ENCODE data around the gene KCND2.

The KCND2 gene

DNA sequence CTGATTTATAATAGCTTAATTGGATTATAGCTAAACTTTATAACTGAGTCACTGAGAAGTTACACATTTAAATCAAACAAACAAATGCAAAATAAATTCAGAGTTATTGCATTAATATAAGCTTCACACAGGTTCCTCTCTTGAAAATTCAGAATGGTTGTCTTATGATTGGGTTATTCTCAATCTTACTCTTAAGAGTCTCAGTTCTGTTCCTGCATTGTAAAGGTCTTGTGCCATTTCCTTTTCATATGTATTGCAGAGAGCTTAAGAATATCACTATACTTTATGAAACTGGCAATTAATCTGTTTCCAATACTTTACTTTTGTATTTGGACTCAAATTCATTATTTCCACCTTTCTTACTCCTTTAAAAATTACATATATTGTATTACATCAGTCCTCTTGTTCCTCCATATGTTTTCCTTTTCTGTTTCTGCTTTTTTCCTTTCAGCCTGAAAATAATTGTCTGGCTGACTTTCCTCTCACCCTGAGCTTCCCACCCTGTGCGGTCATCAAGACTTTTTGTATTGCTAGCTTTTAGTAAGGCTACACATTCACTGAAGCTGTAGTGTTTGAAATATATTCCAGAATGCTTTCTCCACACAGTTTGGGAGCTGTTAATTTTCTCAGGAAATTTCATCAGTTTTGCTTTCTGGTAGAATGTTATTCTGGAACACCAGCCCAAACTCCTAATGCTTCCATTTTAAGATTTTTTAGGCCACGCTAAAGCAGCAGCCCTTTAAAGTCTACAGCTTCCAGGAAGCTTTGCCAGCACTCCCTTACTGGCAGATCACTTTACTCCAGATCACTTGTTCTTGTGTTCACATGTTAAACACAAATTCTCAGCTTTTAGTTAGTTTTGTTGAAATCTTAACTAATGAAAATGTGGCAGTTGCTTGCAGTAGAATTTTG is 139.4 kb downstream of the KCND2 start:
- DNase-seq: no peak

- DNase-seq: no peak
Observed at GRCh38 chr7:120413164-120413563, 140.2 kb downstream of the KCND2 start.

DNA sequence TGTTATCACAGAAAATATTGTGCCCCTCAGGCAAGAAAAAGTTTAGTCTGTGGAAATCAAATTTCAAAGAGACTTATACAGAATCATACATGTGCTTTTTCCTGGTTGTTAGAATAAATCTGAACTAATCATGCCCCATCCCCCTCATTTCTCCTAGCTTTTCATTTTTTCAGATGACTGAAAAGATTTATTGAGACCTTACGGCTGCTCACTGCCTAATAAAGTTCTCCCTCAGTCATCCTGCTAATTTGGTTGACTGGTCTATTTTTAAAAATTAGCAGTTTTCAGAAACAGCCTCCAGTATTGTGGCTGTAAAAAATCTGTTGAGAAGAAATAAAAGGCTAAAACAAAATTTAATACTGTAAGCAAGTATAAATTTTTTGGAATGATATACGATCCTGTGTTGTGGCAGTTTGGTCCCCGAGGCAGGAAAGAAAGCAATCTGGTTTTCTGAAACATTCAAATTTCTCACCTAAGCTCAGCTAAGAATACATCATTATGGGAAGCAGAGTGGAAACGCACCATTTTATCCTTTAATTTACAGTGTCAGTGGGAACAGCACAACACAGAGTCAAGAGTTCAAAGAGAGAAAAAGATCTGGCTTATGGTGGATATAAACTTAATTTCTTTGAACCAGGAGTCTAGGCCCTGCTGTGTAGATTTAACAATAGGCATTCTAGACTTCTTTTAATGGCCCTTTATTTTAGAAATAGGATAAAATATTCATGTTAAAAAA is 144.4 kb downstream of the KCND2 start:
- DNase-seq: no peak

DNA sequence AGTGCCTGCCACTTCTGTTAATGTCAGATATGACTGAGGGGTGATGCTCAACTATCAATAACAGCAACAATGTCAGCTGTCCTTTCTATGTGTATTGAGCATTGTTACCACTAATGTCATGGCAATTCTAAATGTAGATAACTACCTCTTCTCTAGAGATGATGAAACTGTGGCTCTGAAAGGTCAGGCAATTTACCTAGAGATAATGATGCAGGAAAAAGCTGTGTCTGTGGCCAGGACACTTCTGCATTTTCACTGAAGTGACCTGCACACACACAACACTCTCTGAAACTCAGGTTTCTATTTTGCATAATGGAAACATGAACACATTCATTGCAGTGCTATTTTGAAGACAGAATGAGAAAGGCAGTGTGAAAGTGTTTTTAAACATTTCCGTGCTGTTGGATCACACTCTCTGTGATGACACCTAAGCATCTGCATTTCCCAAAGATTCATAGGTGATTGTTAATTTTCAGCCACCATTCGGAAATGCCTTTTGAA is 148.2 kb downstream of the KCND2 start:
- DNase-seq: no peak

- DNase-seq: no peak
Observed at GRCh38 chr7:120431016-120431415, 158.0 kb downstream of the KCND2 start.

DNA sequence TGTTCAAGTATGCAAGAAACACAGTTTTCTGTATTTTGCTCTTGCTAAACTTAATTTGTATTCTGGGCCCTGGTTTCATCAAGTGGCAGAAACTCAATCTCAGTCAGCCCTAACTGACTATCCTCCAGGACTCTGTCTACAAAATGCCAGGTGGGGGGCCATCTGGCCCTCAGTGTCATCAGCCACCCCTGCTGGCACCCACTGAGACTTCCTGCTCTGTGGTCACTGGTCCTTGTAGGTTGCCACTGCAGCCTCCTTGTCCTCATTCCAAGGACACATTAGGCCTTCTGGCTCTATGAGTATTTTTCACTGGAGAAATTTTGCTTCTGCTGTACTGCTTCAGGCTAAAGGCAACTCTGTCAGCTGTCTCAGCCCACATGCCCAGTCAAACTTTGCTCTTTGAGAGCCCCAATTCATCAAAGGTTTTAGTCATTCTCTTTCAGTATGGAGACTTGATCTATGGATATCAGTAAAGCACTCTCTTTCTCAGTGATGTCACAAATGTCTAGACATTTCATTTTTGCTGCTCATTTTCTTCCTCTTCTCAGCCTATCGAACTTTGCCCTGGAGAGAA is 163.6 kb downstream of the KCND2 start:
- DNase-seq: no peak

DNA sequence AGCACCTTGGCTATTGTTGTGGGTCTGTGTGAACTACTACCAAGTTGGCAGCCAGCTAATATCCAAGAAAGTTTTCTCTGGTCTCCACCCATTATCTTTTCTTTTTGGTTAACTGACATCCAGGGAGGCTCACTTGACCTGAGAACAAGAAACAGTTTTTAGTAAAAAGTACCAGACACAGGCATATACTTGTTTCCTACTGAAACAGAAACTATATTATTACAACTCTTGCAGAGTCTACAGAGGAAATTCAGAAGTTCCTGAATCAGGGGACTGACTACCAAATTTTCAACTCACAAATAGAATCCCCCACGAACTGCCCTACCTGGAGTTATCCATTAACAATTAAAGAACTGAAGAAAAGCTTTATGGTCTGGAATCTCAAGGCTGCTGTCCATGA is 168.9 kb downstream of the KCND2 start:
- no peak for DNase-seq

GRCh38 chr7:120442838-120443237 is 169.9 kb downstream of the KCND2 start:
- no peak for DNase-seq

- DNase-seq: no peak
Observed at GRCh38 chr7:120444650-120445049, 171.7 kb downstream of the KCND2 start.

GRCh38 chr7:120445276-120445675 is 172.3 kb downstream of the KCND2 start:
- DNase-seq: no peak

- DNase-seq: no peak
Observed at GRCh38 chr7:120452665-120453064, 179.7 kb downstream of the KCND2 start.

DNA sequence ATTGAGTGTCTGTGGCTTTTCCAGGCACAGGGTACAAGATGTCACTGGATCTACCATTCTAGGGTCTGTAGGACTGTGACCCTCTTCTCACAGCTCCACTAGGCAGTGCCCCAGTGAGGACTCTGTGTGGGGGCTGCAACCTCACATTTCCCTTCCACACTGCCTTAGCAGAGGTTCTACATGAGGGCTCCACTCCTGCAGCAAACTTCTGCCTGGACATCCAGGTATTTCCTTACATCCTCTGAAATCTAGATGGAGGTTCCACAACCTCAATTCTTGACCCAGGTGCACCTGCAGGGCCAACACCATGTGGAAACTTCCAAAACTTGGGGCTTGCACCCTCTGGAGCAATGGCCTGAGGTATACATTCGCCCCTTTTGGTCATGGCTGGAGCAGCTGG is 183.7 kb downstream of the KCND2 start:
- no peak for DNase-seq

GRCh38 chr7:120460949-120461348 is 188.0 kb downstream of the KCND2 start:
- no peak for DNase-seq

DNA sequence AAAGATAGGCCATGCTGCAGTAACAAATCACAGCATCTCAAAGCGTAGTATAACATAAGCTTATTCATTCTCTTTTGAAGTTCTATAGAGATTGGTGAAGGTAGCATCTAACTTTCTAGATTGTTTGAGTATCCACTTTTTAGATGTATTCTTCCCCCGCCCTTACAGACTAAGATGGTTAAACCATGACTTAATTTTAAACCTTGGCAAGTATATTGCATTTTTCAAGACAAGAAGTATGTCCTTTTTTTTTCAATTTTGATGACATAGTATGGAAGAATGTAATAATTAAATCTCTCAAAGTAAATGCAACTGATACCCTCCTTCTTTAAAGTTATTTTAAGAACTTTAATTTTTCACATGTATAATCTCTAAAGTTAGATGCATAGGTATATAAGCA is 190.0 kb downstream of the KCND2 start:
- no peak for DNase-seq

DNA sequence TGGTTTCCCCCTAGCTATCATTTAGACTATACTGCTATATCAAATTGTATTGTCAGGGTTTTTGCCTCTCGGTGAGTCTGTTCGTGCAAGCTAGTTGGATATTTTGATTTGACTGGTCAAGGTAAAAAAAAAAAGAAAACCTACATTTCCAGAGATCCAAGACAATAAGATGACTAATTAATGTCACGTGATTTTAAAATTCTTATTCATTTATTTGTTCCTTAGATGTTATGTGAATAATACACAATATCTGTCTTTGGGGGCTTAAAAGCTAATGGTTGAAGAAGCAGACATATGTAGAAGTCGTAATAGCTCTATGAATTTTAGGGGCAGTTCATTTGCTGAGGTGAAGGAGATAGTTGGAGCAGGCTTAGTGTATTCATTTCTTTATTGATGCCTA is 191.1 kb downstream of the KCND2 start:
- DNase-seq: no peak

- no peak for DNase-seq
Observed at GRCh38 chr7:120467676-120468075, 194.7 kb downstream of the KCND2 start.

DNA sequence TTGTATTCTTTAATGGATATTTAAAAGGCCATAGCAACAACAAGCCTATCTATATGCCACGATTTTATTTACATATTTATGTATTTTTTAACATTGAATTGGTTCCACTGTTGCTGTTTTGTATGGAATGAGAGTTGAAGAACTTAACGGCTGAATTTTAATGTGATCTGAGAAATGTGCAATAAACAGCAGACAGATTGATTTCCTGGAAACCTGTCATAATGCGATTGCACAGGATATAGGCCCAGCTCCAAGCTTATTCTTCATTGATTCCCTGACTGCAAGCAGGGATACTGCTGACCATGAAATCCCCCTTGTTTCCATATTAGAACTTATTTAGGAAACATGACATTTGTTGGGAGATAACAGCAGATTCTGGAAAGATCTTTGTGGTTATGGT is 195.6 kb downstream of the KCND2 start:
- DNase-seq: no peak

DNA sequence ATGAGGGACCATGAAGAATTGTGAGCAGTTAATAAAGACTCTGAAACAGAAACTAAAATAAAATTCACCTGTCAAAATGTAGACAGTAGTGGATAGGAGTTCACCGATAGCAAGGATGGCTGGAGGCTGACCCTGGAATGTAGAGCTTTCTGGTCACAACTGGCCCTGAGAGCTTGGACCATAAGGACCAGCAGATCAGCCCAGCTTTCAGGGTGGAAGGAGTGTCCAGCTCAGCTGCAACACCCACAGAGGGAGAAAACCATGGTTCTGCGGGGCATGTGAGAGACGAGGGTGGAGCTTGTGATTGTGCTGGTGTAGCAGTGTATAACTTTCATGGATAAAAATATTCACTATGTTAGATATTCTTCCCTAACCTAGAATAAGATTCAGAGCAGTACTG is 199.9 kb downstream of the KCND2 start:
- DNase-seq: no peak

DNA sequence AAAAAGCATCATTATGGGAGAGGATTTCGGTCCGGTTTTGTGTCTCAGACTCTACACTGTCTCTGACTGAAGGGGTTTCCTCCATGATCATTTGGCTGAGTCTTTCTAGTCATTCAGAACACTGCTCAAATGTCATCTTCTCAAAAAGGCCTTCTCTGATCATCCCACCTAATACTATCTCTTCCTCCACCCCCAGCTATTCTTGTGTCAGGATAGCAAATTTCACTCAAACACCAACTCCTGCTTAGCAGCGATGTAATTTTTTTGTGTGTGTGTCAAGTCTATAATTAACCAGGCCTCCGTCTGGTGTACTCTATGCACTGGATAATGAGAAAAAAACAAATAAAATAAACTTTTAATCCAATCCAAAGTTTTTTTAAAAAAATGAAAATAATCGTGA is 200.4 kb downstream of the KCND2 start:
- no peak for DNase-seq

DNA sequence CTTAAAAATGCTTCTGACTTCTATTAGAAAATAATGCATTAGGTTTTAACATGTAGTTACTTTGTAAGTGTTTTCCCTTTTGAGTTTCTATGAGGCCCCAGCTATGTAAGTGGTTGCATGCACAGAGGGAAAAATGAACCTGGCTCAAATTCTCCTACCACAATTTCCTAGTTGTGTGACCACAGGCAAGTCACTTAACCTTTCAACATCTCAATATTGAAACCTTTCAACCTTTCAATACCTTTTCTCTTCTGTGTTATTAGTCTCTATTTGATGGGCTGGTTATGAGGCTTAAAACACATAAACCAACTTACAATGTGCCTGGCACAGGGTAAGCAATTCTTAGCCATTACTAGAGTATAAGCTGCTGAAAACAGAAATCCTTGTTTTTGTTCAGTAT is 203.0 kb downstream of the KCND2 start:
- no peak for DNase-seq

DNA sequence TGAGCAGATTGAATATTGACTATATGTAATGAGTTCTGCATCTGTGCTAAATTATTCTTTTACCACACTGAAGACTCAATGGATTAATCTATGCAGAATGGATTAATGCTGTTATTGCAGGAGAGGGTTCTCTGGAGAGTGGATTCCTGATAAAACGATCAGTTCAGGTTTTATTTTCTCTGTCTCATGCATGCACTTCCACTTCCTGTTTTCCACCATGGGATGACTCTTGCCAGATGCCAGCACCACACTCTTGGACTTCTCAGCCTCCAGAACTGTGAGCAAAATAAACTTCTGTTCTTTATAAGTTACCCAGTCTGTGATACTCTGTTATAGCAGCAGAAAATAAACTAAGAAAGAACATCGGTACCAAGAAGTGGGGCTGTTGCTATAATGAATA is 207.5 kb downstream of the KCND2 start:
- no peak for DNase-seq

- DNase-seq: no peak
Observed at GRCh38 chr7:120480930-120481329, 208.0 kb downstream of the KCND2 start.

DNA sequence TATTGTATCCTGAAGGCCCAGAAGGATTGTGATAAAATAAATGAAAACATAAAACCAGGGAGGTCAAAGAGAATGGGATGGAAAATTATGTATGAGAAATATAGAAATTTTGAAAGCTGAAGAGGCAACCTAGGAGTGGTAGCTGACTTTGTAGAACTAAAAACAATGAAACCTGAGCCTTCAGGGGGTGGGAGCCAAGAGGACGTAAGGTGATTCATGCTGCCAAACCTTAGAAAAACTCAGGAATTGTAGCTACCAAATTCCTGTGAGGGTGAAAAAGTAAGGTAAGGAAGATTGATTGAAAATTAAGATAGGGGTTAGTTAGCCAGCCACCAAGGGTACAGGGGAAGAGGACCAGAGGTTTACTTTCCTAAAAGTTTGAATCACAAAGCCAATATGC is 213.2 kb downstream of the KCND2 start:
- no peak for DNase-seq

DNA sequence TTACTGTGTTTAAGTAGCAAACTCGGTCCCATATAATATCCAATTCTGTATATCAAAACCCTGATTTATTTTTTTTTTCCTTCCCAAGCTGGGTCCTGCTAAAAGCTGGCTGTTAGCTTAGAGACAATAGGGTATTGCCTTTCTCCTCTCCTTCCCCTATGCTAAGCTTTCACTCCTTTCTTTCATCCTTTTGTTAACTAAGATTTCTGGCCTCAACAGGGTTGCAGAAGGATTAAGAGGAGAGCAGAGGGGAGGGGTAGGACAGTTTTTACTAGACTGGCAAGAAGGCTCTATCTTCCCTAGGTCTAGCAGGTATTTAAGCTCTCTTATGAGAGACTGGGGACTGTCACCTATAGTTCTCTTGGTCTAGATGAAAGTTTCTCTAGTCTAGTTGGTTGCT is 229.2 kb downstream of the KCND2 start:
- DNase-seq: no peak
